NCI-H1092 treated with DMSO at 0.1 percent for 48 hours (cell line): ENCODE results near the gene GPC2.

Experiments used
- DNase-seq: peaks from one replicate; lab custom pipeline; 2025; lab: John Stamatoyannopoulos, UW

GPC2 gene

GRCh38 chr7:100169147-100169850 is 7.9 kb downstream of the GPC2 start:
- DNase-seq, result no peak

- no peak for DNase-seq
These were observed 9.3 kb downstream of the GPC2 start for GRCh38 chr7:100167912-100168323.

- no peak for DNase-seq
These were observed 9.9 kb downstream of the GPC2 start for GRCh38 chr7:100166970-100167911.

GRCh38 chr7:100166317-100166940 is 10.8 kb downstream of the GPC2 start:
- DNase-seq, result no peak

- no peak for DNase-seq
These were observed 13.3 kb downstream of the GPC2 start for GRCh38 chr7:100163871-100164270.

- DNase-seq, result no peak
These were observed 14.1 kb downstream of the GPC2 start for GRCh38 chr7:100163006-100163531.

- DNase-seq, result no peak
These were observed 17.1 kb downstream of the GPC2 start for GRCh38 chr7:100160067-100160466.

GRCh38 chr7:100159099-100159623 is 18.0 kb downstream of the GPC2 start:
- DNase-seq, result no peak

- peak; percentile 88 for DNase-seq
These were observed 18.7 kb downstream of the GPC2 start, which contains the start of gene TRAPPC14 for GRCh38 chr7:100158229-100159098. TRAPPC14 (minus strand) TSS chr7:100158723; CDS start chr7:100158499, 224 bp downstream.

- no peak for DNase-seq
These were observed 19.6 kb downstream of the GPC2 start for GRCh38 chr7:100157334-100158228.

- no peak for DNase-seq
These were observed 20.2 kb downstream of the GPC2 start for GRCh38 chr7:100157069-100157333.

- no peak for DNase-seq
These were observed 20.7 kb downstream of the GPC2 start for GRCh38 chr7:100156331-100157068.

- no peak for DNase-seq
These were observed 21.4 kb downstream of the GPC2 start for GRCh38 chr7:100155553-100156317.

- no peak for DNase-seq
These were observed 22.3 kb downstream of the GPC2 start for GRCh38 chr7:100154651-100155491.

GRCh38 chr7:100153708-100154535 is 23.3 kb downstream of the GPC2 start:
- DNase-seq, result no peak

- DNase-seq, result no peak
These were observed 24.1 kb downstream of the GPC2 start for GRCh38 chr7:100152937-100153666.
